SK-N-MC (cell line): Measurements from ENCODE around the gene DDX51.

Source experiments
- DNase-seq: peaks from one replicate; pipeline ENCODE4 v3.0.0-alpha.2; 2011; ENCODE audit warnings: low read depth, low spot score
- H3K27ac ChIP-seq: fragments of 200-600 bp; sonication (generic); 2 replicates; pipeline ENCODE4 v1.5.1; 2016; ENCODE audit warnings: mixed run types
- H3K36me3 ChIP-seq: fragments of 200-600 bp; sonication (generic); 2 replicates; pipeline ENCODE4 v1.6.1; 2017; ENCODE audit warnings: antibody characterized with exemption, low read length, mixed read lengths; ENCODE audit not compliant: insufficient read depth
- H3K4me3 ChIP-seq: fragments of 200-600 bp; sonication (generic); 2 replicates; pipeline ENCODE4 v1.5.1; 2016
- H3K9ac ChIP-seq: fragments of 200-600 bp; sonication (generic); 2 replicates; pipeline ENCODE4 v1.8.0; 2017; ENCODE audit warnings: mixed run types, mixed read lengths; ENCODE audit not compliant: insufficient read length
- H3K9me3 ChIP-seq: fragments of 200-600 bp; sonication (generic); 2 replicates; pipeline ENCODE4 v1.6.1; 2017; ENCODE audit warnings: low read depth, mild to moderate bottlenecking, antibody characterized with exemption, low read length, moderate library complexity, mixed read lengths
- EZH2 ChIP-seq: fragments of 200-600 bp; sonication (generic); IDR thresholded peaks from one replicate; pipeline ENCODE4 v1.6.1; 2017; ENCODE audit warnings: antibody characterized with exemption
- FOXP2 ChIP-seq: optimal IDR thresholded peaks from 2 replicates; pipeline ENCODE3; 2011; ENCODE audit warnings: mild to moderate bottlenecking, moderate library complexity; ENCODE audit not compliant: insufficient read depth; ENCODE audit errors: extremely low read length, control extremely low read depth
- POLR2AphosphoS5 ChIP-seq: IDR thresholded peaks from 2 replicates; pipeline ENCODE4 v1.6.1; 2012; ENCODE audit warnings: mild to moderate bottlenecking, low read depth, low read length, borderline replicate concordance

The DDX51 gene

DNA sequence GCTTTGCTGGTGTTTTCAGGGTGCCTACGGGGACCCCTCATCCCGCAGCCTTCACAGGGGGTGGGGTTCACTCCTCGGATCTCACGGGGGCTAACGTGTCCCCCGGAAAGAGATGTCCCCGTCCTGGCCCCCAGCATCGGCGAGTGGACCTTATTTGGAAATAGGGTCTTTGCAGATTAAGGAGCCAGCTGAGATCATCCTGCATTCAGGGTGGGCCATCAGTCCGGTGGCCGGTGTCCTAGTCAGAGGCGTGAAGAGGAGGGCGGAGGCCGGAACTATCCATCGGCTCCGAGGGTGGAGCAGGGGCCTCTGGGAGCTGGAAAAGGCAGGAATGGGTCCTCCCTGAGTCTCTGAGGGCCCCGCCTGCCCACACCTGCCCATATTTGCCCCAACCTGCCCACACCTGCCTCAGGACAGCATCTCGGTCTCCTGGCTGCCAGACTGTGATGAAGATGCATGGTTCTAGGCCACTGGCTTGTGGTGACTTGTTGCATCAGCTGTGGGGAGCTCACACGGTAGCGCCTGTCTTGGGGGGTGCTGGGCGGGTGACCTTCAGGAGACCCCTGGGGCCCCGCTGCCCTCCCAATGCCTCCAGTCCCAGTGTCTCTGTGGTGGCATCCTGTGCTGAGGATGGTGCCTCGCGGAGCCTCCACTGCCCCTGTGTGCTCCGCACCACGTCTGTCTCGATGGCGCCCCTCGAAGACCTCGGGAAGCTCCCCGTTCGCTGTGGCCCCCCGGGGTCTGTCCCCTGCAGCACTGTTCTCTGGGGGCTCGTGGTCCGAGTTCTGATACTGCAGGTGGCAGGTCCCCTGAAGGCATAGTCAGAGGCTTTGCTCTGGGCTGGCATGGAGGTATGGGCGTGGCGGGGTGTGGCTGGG, 14.8 kb upstream of the DDX51 start:
- Histone ChIP-seq H3K4me3 (no peak overlapping the region), H3K36me3 (peaks cover 18% of the 10 kb centered on the region; the same call in 1 of the 2 replicates), H3K27ac (no peak overlapping the region), H3K9ac (no peak overlapping the region), H3K9me3 (no peaks in the 10 kb centered on the region)
- no peak for TF ChIP-seq FOXP2
- TF ChIP-seq EZH2, result no peak
- no peak for TF ChIP-seq POLR2AphosphoS5
- no peak for DNase-seq

DNA sequence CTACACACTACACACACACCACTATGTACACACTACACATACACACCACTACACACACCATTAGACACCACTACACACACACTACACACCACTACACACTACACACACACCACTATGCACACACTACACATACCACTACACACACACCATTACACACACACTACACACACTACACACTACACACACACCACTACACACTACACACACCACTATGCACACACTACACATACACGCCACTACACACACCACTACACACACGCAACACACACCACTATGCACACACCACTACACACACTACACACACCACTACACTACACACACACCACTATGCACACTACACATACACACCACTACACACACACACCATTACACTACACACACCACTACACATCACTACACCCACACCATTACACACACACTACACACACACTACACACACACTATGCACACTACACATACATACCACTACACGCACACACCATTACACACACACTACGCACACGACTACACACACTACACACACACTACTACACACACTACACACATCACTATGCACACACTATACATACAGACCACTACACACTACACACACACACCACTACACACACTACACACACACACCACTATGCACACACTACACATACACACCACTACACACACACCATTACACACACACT, 13.8 kb upstream of the DDX51 start:
- no peak overlapping the region for H3K9ac ChIP-seq
- no peak for DNase-seq
- no peak overlapping the region for H3K27ac ChIP-seq
- H3K4me3 ChIP-seq, result no peak overlapping the region
- H3K9me3 ChIP-seq, result no peaks in the 10 kb centered on the region
- peaks cover 18% of the 10 kb centered on the region; the same call in 1 of the 2 replicates for H3K36me3 ChIP-seq
- TF ChIP-seq POLR2AphosphoS5 (no peak), EZH2 (no peak), FOXP2 (no peak)

DNA sequence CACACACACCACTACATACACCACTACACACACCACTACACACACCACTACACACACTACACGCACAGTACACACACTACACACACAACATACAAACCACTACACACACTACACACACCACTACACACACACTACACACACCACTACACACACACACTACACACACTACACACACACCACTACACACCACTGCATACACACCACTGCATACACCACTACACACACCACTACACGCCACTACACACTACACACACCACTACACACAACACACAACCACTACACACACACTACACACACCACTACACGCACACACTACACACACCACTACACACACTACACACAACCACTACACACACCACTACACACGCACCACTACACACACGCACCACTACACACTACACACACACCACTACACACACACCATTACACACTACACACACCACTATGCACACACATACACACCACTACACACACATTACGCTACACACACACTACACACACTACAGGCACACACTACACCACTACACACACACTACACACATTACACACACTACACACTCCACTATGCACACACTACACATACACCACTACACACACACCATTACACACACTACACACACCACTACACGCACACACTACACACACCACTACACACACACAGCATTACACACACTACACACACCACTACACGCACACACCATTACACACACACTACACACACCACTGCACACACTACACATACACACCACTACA, 12.6 kb upstream of the DDX51 start:
- Histone ChIP-seq H3K9me3 (no peaks in the 10 kb centered on the region), H3K9ac (no peak overlapping the region), H3K4me3 (no peak overlapping the region), H3K36me3 (peaks cover 18% of the 10 kb centered on the region; the same call in 1 of the 2 replicates), H3K27ac (no peak overlapping the region)
- DNase-seq, result no peak
- TF ChIP-seq FOXP2, result no peak
- TF ChIP-seq EZH2, result no peak
- no peak for TF ChIP-seq POLR2AphosphoS5

DNA sequence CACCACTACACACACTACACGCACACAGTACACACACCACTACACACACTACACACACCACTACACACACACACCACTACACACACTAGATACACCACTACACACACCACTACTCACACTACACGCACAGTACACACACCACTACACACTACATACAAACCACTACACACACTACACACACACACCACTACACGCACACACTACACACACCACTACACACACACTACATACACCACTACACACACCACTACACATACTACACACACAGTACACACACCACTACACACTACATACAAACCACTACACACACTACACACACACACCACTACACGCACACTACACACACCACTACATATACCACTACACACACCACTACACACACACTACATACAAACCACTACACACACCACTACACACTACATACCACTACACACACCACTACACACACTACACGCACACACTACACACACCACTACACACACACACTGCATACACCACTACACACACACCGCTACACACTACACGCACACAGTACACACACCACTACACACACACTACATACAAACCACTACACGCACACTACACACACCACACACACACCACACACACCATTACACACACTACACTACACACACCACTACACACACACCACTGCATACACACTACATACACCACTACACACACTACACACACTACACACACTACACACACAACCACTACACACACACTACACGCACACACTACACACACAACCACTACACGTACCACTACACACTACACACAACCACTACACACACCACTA, 11.9 kb upstream of the DDX51 start:
- peaks cover 18% of the 10 kb centered on the region; the same call in 1 of the 2 replicates for H3K36me3 ChIP-seq
- H3K4me3 ChIP-seq, result no peak overlapping the region
- no peak for TF ChIP-seq FOXP2
- no peak for TF ChIP-seq EZH2
- TF ChIP-seq POLR2AphosphoS5, result no peak
- no peaks in the 10 kb centered on the region for H3K9me3 ChIP-seq
- no peak overlapping the region for H3K9ac ChIP-seq
- H3K27ac ChIP-seq, result no peak overlapping the region
- DNase-seq, result no peak

DNA sequence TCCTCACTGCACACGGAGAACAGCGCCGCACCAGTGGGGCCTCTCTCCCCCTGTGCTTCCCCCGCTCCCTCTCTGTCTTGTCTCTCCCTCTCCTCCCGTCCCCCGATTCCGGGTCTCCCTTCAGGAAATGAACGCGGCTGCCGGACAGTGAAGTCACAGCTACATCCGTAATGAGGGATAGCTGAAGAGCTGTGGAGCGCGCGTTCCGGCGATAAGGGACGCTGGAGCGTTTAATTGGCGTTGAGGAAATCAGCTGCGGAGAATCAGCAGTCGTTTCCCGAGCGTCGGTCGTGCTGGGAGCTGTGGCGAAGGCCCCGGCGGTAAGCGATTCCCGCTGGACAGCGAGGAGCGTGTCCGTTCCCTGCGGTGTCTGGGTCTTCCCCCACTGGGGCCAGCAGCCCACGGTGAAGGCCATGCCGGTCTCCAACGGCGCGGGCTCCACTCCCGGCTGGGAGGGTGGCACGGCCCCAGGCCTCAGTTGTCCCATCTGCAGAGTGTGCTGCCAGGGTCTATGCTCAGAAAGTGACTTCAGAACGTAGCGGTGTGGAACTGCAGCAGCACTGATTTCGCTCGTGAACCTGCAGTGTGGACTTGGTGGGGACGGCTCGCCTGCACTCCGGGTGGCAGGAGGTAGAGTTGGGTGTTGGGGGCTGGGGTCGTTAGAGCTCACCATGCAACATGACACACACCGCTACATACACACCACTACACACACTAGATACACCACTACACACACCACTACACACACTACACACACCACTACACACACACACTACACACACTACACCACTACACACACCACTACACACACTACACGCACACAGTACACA, 11.0 kb upstream of the DDX51 start:
- no peak overlapping the region for H3K9ac ChIP-seq
- DNase-seq, result no peak
- H3K9me3 ChIP-seq, result no peaks in the 10 kb centered on the region
- TF ChIP-seq FOXP2, result no peak
- no peak for TF ChIP-seq POLR2AphosphoS5
- no peak overlapping the region for H3K27ac ChIP-seq
- H3K36me3 ChIP-seq, result peaks cover 18% of the 10 kb centered on the region; the same call in 1 of the 2 replicates
- no peak overlapping the region for H3K4me3 ChIP-seq

DNA sequence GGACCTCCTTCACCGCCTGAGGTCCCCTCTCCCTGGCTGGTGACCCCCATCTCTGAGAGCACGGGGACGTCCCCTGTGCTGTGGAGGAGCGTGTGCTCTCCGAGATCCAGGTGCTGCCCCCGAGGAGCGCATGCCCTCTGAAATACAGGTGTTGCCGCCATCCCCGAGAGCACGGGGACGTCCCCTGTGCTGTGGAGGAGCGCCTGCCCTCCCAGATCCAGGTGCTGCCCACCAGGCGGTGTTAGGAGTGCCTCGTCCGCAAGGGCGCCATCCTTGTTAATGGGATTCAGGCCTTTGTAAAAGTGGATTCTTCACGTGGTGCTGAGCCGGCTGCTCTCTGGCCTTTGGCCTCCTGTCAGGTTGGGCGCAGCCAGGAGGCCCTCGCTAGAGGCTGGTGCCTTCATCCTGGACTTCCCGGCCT, 10.2 kb upstream of the DDX51 start:
- no peak for DNase-seq
- Histone ChIP-seq H3K36me3 (peaks cover 22% of the 10 kb centered on the region; the same call in 1 of the 2 replicates), H3K9me3 (no peaks in the 10 kb centered on the region), H3K27ac (no peak overlapping the region), H3K9ac (no peak overlapping the region), H3K4me3 (no peak overlapping the region)
- TF ChIP-seq EZH2, result no peak
- TF ChIP-seq POLR2AphosphoS5, result no peak
- no peak for TF ChIP-seq FOXP2

DNA sequence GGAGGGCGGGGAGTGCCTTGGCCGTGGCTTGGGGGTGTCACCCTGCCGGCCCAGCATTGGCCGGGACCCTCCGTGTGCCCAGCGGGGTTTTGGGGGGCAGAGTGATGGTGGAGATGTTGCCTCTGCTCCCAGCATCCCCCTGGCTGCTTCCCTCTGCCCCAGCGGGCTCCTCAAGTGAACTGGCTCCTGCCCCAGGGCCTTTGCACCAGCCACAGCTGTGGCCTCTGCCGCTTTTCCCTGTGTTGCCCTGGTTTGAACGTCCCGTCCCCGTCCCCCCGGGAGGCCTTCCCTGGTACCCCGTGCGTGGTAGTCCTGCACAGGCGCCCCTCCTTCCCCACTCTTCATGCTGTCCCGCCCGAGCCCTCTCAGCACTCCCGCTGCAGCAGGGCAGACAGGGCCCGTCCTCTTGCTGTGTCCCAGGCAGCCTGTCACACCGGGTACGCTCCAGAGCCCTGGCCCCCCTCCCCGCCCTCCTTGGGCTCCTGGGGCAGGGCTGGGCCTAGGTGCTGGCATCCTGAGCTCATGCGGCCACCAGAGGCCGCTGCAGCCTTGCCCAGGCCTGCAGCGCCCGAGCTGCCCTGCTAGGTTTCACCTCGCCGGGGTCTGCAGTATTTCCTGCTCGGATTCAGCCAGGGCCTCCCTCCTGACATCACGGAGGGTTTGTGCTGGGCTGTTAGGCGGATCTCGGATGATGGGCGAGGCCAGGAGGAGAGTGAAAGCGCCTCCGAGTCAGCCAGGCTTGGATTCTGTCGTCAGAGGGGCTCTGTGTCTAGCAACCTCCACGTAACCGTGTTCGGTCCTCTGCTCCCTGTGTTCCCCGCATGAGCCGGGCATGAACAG, 9.6 kb upstream of the DDX51 start:
- Histone ChIP-seq H3K9ac (no peak overlapping the region), H3K9me3 (no peaks in the 10 kb centered on the region), H3K4me3 (no peak overlapping the region), H3K27ac (no peak overlapping the region), H3K36me3 (peaks cover 22% of the 10 kb centered on the region; the same call in 1 of the 2 replicates)
- TF ChIP-seq POLR2AphosphoS5 (0 out of 2 replicates have a peak, but pooled peaks have one; percentile 18), FOXP2 (peak; percentile 74), EZH2 (no peak)
- no peak for DNase-seq
